HCT116 (cell line): ENCODE results near the gene PHF21B.

Experiments used
- CTCF ChIP-seq, 3 experiments: fragments of 200-600 bp in 1 of 3; sonication (generic) in 1 of 3; IDR thresholded peaks in 2 of 3; conservative IDR thresholded peaks in 1 of 3; 2 replicates each; pipeline ENCODE4 v1.5.1; 2012 to 2017; ENCODE audit warnings: low read depth in 2 of 3, low read length in 2 of 3, antibody characterized with exemption in 1 of 3, borderline replicate concordance in 1 of 3, control low read depth in 1 of 3, mild to moderate bottlenecking in 1 of 3, mixed read lengths in 1 of 3, mixed run types in 1 of 3, moderate library complexity in 1 of 3; ENCODE audit not compliant: insufficient read depth in 1 of 3
- EZH2 ChIP-seq: fragments of 200-600 bp; sonication (generic); IDR thresholded peaks from 2 replicates; pipeline ENCODE4 v1.6.1; 2017; ENCODE audit warnings: antibody characterized with exemption, mixed run types
- EZH2phosphoT487 ChIP-seq: fragments of 200-600 bp; IDR thresholded peaks from 2 replicates; pipeline ENCODE4 v1.6.1; 2018; ENCODE audit warnings: antibody characterized with exemption, borderline replicate concordance
- FOSL1 ChIP-seq: IDR thresholded peaks from 2 replicates; pipeline ENCODE4 v1.6.1; 2012; ENCODE audit warnings: low read depth
- JUND ChIP-seq: IDR thresholded peaks from 2 replicates; pipeline ENCODE4 v1.6.1; 2012
- POLR2A ChIP-seq: IDR thresholded peaks from 2 replicates; pipeline ENCODE4 v1.7.0; 2011; ENCODE audit warnings: borderline replicate concordance; ENCODE audit not compliant: insufficient read depth, insufficient read length; ENCODE audit errors: extremely low read depth
- POLR2AphosphoS5 ChIP-seq: IDR thresholded peaks from 2 replicates; pipeline ENCODE4 v1.6.1; 2011; ENCODE audit warnings: mild to moderate bottlenecking, low read depth, low read length, moderate library complexity
- RAD21 ChIP-seq: IDR thresholded peaks from 2 replicates; pipeline ENCODE4 v1.6.1; 2012; ENCODE audit warnings: low read depth, mild to moderate bottlenecking
- SP1 ChIP-seq: IDR thresholded peaks from 2 replicates; pipeline ENCODE4 v1.6.1; 2012; ENCODE audit warnings: low read depth
- YY1 ChIP-seq: IDR thresholded peaks from 2 replicates; pipeline ENCODE4 v1.6.1; 2011; ENCODE audit warnings: low read length, low read depth, moderate library complexity, mild to moderate bottlenecking; ENCODE audit not compliant: insufficient replicate concordance; ENCODE audit errors: extremely low read depth
- ZNF274 ChIP-seq: fragments of 200-500 bp; sonication (Bioruptor generic); IDR thresholded peaks from 2 replicates; pipeline ENCODE4 v1.6.1; 2014; ENCODE audit warnings: mild to moderate bottlenecking, low read depth, low read length, inconsistent platforms

- TF ChIP-seq JUND = no peak
- TF ChIP-seq CTCF (IDR thresholded peaks at IDR 0.05 in 2 of 3, conservative IDR thresholded peaks at IDR 0.05 in 1 of 3; ENCODE audit: borderline replicate concordance in 1 of 3, insufficient read depth in 1 of 3, low read depth in 2 of 3, low read length in 2 of 3) = peak in 2 of 3 experiments; percentile 45 to 46; a peak in 4 of 6 replicates
- TF ChIP-seq POLR2AphosphoS5 = no peak
- no peak for TF ChIP-seq POLR2A
- no peak for TF ChIP-seq ZNF274
- TF ChIP-seq YY1 = no peak
- TF ChIP-seq EZH2 = no peak
- TF ChIP-seq FOSL1 = no peak
- TF ChIP-seq SP1 = no peak
- TF ChIP-seq RAD21 = 0 out of 2 replicates have a peak, but pooled peaks have one; percentile 5
- TF ChIP-seq EZH2phosphoT487 = no peak
Observed at GRCh38 chr22:44968736-44969135, 41.1 kb downstream of the PHF21B start.
